WTC11 (cell line): ENCODE measurements around the gene CHRNA1. TPM values are rescaled to one million over a fixed set of nuclear protein-coding genes. Genes with fewer than 3 reads are reported as not detected.

Source experiments
- ATAC-seq: fragments of 200-7000 bp; cut with Tn5 transposase; 2 replicates; pipeline ENCODE4 v1.10.0; 2021; ENCODE audit warnings: mild to moderate bottlenecking, moderate library complexity
- CTCF ChIA-PET: fragments of 300-600 bp; sonication (Branson Sonifier 250); formaldehyde crosslinking; loops from one replicate; lab custom pipeline; 2021; ENCODE audit warnings: antibody characterized with exemption; lab: Charles Lee
- POLR2A ChIA-PET: fragments of 350-600 bp; sonication (Branson Sonifier 250); formaldehyde crosslinking; loops from one replicate; lab custom pipeline; 2021; ENCODE audit warnings: antibody characterized with exemption; lab: Charles Lee
- DNase-seq: peaks from one replicate; pipeline ENCODE4 v3.0.0; 2021; ENCODE audit warnings: low spot score
- H3K27ac Mint-ChIP-seq: 2 replicates; pipeline ENCODE4 v1.8.0; 2021; ENCODE audit warnings: mixed read lengths
- H3K27me3 Mint-ChIP-seq: 2 replicates; pipeline ENCODE4 v1.8.0; 2021; ENCODE audit warnings: low read depth, mild to moderate bottlenecking, moderate library complexity, mixed read lengths
- H3K36me3 Mint-ChIP-seq: 2 replicates; pipeline ENCODE4 v1.8.0; 2021; ENCODE audit warnings: mixed read lengths
- H3K4me1 Mint-ChIP-seq: 2 replicates; pipeline ENCODE4 v1.8.0; 2022; ENCODE audit warnings: mixed read lengths
- H3K4me3 Mint-ChIP-seq: 2 replicates; pipeline ENCODE4 v1.8.0; 2021; ENCODE audit warnings: mild to moderate bottlenecking, moderate library complexity, mixed read lengths
- H3K9me3 Mint-ChIP-seq: 2 replicates; pipeline ENCODE4 v1.8.0; 2021; ENCODE audit warnings: mixed read lengths
- ARID4B ChIP-seq: sonication (generic); formaldehyde crosslinking; IDR thresholded peaks from 2 replicates; pipeline ENCODE4 v1.8.0; 2023; ENCODE audit warnings: missing genetic modification reagents, mild to moderate bottlenecking, borderline replicate concordance
- ATF1 ChIP-seq: sonication (generic); formaldehyde crosslinking; IDR thresholded peaks from 2 replicates; pipeline ENCODE4 v1.8.1; 2023; ENCODE audit warnings: mild to moderate bottlenecking, moderate library complexity, missing genetic modification reagents
- CREB1 ChIP-seq: sonication (generic); formaldehyde crosslinking; IDR thresholded peaks from 2 replicates; pipeline ENCODE4 v1.8.0; 2023; ENCODE audit warnings: mild to moderate bottlenecking, missing genetic modification reagents
- ELF4 ChIP-seq: sonication (generic); formaldehyde crosslinking; IDR thresholded peaks from 2 replicates; pipeline ENCODE4 v1.8.1; 2022; ENCODE audit warnings: low read depth, mild to moderate bottlenecking, moderate library complexity, missing genetic modification reagents
- ESRRA ChIP-seq: sonication (generic); formaldehyde crosslinking; IDR thresholded peaks from 2 replicates; pipeline ENCODE4 v1.8.1; 2022; ENCODE audit warnings: mild to moderate bottlenecking, missing genetic modification reagents, borderline replicate concordance
- FOXJ3 ChIP-seq: sonication (generic); formaldehyde crosslinking; IDR thresholded peaks from 2 replicates; pipeline ENCODE4 v1.9.0; 2021; ENCODE audit warnings: missing genetic modification reagents, mild to moderate bottlenecking, borderline replicate concordance
- FOXP1 ChIP-seq: sonication (generic); formaldehyde crosslinking; IDR thresholded peaks from 2 replicates; pipeline ENCODE4 v1.8.0; 2022; ENCODE audit warnings: missing genetic modification reagents, mild to moderate bottlenecking, moderate library complexity, borderline replicate concordance
- MYBL2 ChIP-seq: sonication (generic); formaldehyde crosslinking; IDR thresholded peaks from 2 replicates; pipeline ENCODE4 v1.8.1; 2023; ENCODE audit warnings: mild to moderate bottlenecking, moderate library complexity, missing genetic modification reagents
- SMAD4 ChIP-seq: sonication (generic); formaldehyde crosslinking; IDR thresholded peaks from 2 replicates; pipeline ENCODE4 v1.8.0; 2022; ENCODE audit warnings: mild to moderate bottlenecking, missing genetic modification reagents
- SOX15 ChIP-seq: fragments of 250-450 bp; sonication (Bioruptor Pico); IDR thresholded peaks from 2 replicates; pipeline ENCODE4 v1.9.0; 2021; ENCODE audit warnings: mild to moderate bottlenecking
- TEAD1 ChIP-seq: sonication (generic); formaldehyde crosslinking; IDR thresholded peaks from 2 replicates; pipeline ENCODE4 v1.8.0; 2022; ENCODE audit warnings: mild to moderate bottlenecking, missing genetic modification reagents
- TEAD4 ChIP-seq: sonication (generic); formaldehyde crosslinking; IDR thresholded peaks from 2 replicates; pipeline ENCODE4 v1.8.0; 2022; ENCODE audit warnings: mild to moderate bottlenecking, missing genetic modification reagents
- ZNF121 ChIP-seq: sonication (generic); formaldehyde crosslinking; IDR thresholded peaks from 2 replicates; pipeline ENCODE4 v1.8.0; 2023; ENCODE audit warnings: missing genetic modification reagents
- ZNF232 ChIP-seq: sonication (generic); formaldehyde crosslinking; IDR thresholded peaks from 2 replicates; pipeline ENCODE4 v1.8.0; 2022; ENCODE audit warnings: mild to moderate bottlenecking, missing genetic modification reagents
- total RNA-seq: library from RNA; stranded (reverse); gene quantifications from 3 replicates; pipeline ENCODE4 v1.2.3, GENCODE V29; 2021
- TF ChIP-seq, protein P1 (sequence below): fragments of 250-450 bp; sonication (Bioruptor Pico); IDR thresholded peaks from 2 replicates; pipeline ENCODE4 v1.9.0; 2021; ENCODE audit warnings: mild to moderate bottlenecking
- TF ChIP-seq, protein P2 (sequence below): sonication (generic); formaldehyde crosslinking; IDR thresholded peaks from 2 replicates; pipeline ENCODE4 v1.8.1; 2023; ENCODE audit warnings: mild to moderate bottlenecking, missing genetic modification reagents
- TF ChIP-seq, protein P3 (sequence below): fragments of 250-450 bp; sonication (Bioruptor Pico); IDR thresholded peaks from 2 replicates; pipeline ENCODE4 v1.9.0; 2021; ENCODE audit warnings: mild to moderate bottlenecking, borderline replicate concordance
- TF ChIP-seq, protein P4 (sequence below): sonication (generic); formaldehyde crosslinking; IDR thresholded peaks from 2 replicates; pipeline ENCODE4 v1.8.1; 2022; ENCODE audit warnings: mild to moderate bottlenecking, moderate library complexity, missing genetic modification reagents

CHRNA1 gene
- total RNA-seq, 1 experiment from 2014 or later, result not detected

GRCh38 chr2:174731546-174731945 lies 32.7 kb downstream of the CHRNA1 start:
- ATAC-seq (no peak), DNase-seq (no peak)
- H3K36me3 Mint-ChIP-seq, result no peaks in the 10 kb centered on the region
- ChIA-PET POLR2A (interaction anchor here (1.4 kb wide), 1 partner anchor 274 kb away, joined by 3 read pairs; the partner anchor contains the start of gene CHN1), CTCF (interaction anchor here (0.7 to 2.4 kb wide), 4 partner anchors 18 to 520 kb away, joined by 5 to 37 read pairs (median 10); no protein-coding TSS in a partner anchor)
- peaks cover 5% of the 10 kb centered on the region for H3K4me1 Mint-ChIP-seq
- H3K27ac Mint-ChIP-seq, result no peak overlapping the region
- TF ChIP-seq TEAD1, result no peak
- TF ChIP-seq SMAD4, result no peak
- no peak for TF ChIP-seq ZNF121 (CRISPR knock-in tag)
- TF ChIP-seq MYBL2, result no peak
- no peak overlapping the region for H3K4me3 Mint-ChIP-seq
- H3K27me3 Mint-ChIP-seq, result peaks cover 37% of the 10 kb centered on the region
- H3K9me3 Mint-ChIP-seq, result no peaks in the 10 kb centered on the region

DNA sequence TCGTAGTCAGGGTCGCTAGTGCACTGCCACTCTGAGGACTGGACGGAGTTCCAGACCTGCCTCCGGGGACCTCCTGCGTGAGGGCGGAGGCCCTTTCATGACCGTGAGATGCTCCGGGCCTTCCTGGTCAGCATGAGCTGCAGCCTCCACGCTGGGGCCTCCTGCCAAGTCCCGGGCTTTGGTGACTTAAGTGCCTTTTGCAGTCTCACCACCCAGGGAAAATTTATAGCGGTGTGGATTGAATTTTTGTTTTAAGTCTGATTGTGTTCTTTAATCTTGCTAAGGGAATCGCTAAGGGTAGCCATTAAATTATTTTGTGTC lies 33.6 kb downstream of the CHRNA1 start:
- H3K4me1 Mint-ChIP-seq, result peaks cover 5% of the 10 kb centered on the region
- ATAC-seq (no peak), DNase-seq (no peak)
- no peaks in the 10 kb centered on the region for H3K9me3 Mint-ChIP-seq
- peak overlapping the region; percentile 84 for H3K4me3 Mint-ChIP-seq
- no peaks in the 10 kb centered on the region for H3K36me3 Mint-ChIP-seq
- CTCF ChIA-PET, result interaction anchor here (0.8 to 2.4 kb wide), 10 partner anchors 15 to 473 kb away, joined by 3 to 37 read pairs (median 4); no protein-coding TSS in a partner anchor
- peak; percentile 35; the same call in 1 of the 2 replicates for TF ChIP-seq ZNF121 (CRISPR knock-in tag)
- TF ChIP-seq, protein P1, sequence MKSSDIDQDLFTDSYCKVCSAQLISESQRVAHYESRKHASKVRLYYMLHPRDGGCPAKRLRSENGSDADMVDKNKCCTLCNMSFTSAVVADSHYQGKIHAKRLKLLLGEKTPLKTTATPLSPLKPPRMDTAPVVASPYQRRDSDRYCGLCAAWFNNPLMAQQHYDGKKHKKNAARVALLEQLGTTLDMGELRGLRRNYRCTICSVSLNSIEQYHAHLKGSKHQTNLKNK (CRISPR knock-in tag), result no peak
- no peak overlapping the region for H3K27ac Mint-ChIP-seq
- POLR2A ChIA-PET, result interaction anchor here (1.4 kb wide), 2 partner anchors 8 to 275 kb away, joined by 3 read pairs; partner anchors contain the start of gene CHN1
- H3K27me3 Mint-ChIP-seq, result peaks cover 37% of the 10 kb centered on the region

DNA sequence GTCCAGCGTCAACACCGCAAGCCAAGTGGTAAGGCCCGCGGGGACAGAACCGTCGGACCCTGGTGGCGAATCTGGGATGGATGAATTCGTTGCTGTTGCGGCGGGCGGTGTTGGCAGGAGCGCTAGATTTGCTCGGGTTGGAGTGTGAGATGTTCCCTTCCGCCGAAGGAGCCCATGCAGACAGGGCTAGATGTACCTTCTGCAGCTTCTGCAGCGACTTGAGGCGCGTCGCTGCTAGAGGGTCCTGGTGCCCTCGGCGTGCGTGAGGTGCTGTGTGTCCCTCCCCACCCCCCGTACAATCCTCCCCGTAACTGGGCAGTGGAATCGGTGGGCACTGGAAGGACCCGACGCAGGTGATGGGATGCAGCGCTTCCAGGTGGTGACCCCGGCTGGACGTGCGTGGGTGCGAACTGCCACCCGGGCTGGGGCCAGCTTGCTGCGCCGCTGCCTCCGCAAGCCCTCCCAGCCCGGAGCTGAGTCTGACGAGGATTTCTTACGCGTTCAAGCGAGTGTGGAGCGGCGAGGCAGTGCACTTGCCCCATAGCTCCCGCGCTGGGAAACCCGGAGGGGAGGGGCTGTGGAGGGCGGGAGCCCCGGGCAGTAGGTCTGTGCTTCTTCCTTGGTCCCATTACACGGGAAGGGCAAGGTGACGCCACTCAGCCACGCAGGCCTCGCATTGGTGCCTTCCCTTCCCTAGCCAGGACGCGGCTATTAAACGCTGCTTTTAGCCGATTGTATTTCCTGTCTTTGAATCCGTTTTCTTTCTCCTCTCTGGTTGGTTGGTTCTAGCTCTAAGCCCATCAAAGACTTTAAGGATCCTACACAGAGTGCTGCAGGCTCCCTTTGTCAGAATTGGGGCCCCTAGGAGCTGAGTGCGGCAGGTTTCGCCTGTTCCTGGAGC lies 34.2 kb downstream of the CHRNA1 start:
- no peak overlapping the region for H3K27ac Mint-ChIP-seq
- DNase-seq, result peak; percentile 65
- peaks cover 37% of the 10 kb centered on the region for H3K27me3 Mint-ChIP-seq
- H3K9me3 Mint-ChIP-seq, result no peaks in the 10 kb centered on the region
- CTCF ChIA-PET, result interaction anchor here (0.8 to 2.4 kb wide), 11 partner anchors 15 to 474 kb away, joined by 3 to 37 read pairs (median 4); partner anchors contain the start of gene CHN1
- peak overlapping the region; percentile 84 for H3K4me3 Mint-ChIP-seq
- POLR2A ChIA-PET, result interaction anchor here (0.6 to 1.4 kb wide), 3 partner anchors 9 to 275 kb away, joined by 3 read pairs; partner anchors contain the start of gene CHN1
- no peaks in the 10 kb centered on the region for H3K36me3 Mint-ChIP-seq
- peak; percentile 80 for ATAC-seq
- H3K4me1 Mint-ChIP-seq, result peaks cover 5% of the 10 kb centered on the region
- TF ChIP-seq FOXJ3 (no peak), ELF4 (CRISPR knock-in tag) (no peak), FOXP1 (peak; percentile 58; the same call in 1 of the 2 replicates), CREB1 (0 out of 2 replicates have a peak, but pooled peaks have one; percentile 28), SOX15 (no peak), TEAD4 (CRISPR knock-in tag) (no peak), ARID4B (CRISPR knock-in tag) (0 out of 2 replicates have a peak, but pooled peaks have one; percentile 15), ATF1 (CRISPR knock-in tag) (no peak), ESRRA (CRISPR knock-in tag) (no peak), ZNF232 (CRISPR knock-in tag) (0 out of 2 replicates have a peak, but pooled peaks have one; percentile 18), SMAD4 (no peak)
- TF ChIP-seq, protein P2, sequence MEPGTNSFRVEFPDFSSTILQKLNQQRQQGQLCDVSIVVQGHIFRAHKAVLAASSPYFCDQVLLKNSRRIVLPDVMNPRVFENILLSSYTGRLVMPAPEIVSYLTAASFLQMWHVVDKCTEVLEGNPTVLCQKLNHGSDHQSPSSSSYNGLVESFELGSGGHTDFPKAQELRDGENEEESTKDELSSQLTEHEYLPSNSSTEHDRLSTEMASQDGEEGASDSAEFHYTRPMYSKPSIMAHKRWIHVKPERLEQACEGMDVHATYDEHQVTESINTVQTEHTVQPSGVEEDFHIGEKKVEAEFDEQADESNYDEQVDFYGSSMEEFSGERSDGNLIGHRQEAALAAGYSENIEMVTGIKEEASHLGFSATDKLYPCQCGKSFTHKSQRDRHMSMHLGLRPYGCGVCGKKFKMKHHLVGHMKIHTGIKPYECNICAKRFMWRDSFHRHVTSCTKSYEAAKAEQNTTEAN, result 0 out of 2 replicates have a peak, but pooled peaks have one; percentile 31
- TF ChIP-seq, protein P3, sequence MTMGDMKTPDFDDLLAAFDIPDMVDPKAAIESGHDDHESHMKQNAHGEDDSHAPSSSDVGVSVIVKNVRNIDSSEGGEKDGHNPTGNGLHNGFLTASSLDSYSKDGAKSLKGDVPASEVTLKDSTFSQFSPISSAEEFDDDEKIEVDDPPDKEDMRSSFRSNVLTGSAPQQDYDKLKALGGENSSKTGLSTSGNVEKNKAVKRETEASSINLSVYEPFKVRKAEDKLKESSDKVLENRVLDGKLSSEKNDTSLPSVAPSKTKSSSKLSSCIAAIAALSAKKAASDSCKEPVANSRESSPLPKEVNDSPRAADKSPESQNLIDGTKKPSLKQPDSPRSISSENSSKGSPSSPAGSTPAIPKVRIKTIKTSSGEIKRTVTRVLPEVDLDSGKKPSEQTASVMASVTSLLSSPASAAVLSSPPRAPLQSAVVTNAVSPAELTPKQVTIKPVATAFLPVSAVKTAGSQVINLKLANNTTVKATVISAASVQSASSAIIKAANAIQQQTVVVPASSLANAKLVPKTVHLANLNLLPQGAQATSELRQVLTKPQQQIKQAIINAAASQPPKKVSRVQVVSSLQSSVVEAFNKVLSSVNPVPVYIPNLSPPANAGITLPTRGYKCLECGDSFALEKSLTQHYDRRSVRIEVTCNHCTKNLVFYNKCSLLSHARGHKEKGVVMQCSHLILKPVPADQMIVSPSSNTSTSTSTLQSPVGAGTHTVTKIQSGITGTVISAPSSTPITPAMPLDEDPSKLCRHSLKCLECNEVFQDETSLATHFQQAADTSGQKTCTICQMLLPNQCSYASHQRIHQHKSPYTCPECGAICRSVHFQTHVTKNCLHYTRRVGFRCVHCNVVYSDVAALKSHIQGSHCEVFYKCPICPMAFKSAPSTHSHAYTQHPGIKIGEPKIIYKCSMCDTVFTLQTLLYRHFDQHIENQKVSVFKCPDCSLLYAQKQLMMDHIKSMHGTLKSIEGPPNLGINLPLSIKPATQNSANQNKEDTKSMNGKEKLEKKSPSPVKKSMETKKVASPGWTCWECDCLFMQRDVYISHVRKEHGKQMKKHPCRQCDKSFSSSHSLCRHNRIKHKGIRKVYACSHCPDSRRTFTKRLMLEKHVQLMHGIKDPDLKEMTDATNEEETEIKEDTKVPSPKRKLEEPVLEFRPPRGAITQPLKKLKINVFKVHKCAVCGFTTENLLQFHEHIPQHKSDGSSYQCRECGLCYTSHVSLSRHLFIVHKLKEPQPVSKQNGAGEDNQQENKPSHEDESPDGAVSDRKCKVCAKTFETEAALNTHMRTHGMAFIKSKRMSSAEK (CRISPR knock-in tag), result no peak
- TF ChIP-seq, protein P4, sequence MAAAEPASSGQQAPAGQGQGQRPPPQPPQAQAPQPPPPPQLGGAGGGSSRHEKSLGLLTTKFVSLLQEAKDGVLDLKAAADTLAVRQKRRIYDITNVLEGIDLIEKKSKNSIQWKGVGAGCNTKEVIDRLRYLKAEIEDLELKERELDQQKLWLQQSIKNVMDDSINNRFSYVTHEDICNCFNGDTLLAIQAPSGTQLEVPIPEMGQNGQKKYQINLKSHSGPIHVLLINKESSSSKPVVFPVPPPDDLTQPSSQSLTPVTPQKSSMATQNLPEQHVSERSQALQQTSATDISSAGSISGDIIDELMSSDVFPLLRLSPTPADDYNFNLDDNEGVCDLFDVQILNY, result peak; percentile 55; the same call in 1 of the 2 replicates
